BJ (cell line): Measurements from ENCODE around the gene PARP6. TPM values are rescaled to one million over a fixed set of nuclear protein-coding genes. Genes with fewer than 3 reads are reported as not detected.

Experiments used
- CTCF ChIA-PET: fragments of 350-600 bp; formaldehyde crosslinking; extraction: SDS; loops from one replicate; lab custom pipeline; 2021; ENCODE audit warnings: antibody characterized with exemption, inconsistent platforms; lab: Yijun Ruan, JAX
- POLR2A ChIA-PET: fragments of 300-600 bp; sonication (Branson Sonifier 250); formaldehyde crosslinking; extraction: SDS; loops from one replicate; lab custom pipeline; 2021; ENCODE audit warnings: antibody characterized with exemption; lab: Charles Lee
- DNase-seq: peaks from one replicate; pipeline ENCODE4 v3.0.0-alpha.2; 2011; ENCODE audit warnings: low read depth
- H3K27me3 ChIP-seq: 2 replicates; pipeline ENCODE4 v1.6.0; 2011; ENCODE audit warnings: low read length; ENCODE audit not compliant: control insufficient read depth, insufficient read depth
- H3K36me3 ChIP-seq: 2 replicates; pipeline ENCODE4 v1.5.1; 2011; ENCODE audit warnings: low read length; ENCODE audit not compliant: control insufficient read depth, insufficient read depth
- H3K4me3 ChIP-seq: 2 replicates; pipeline ENCODE4 v1.5.1; 2011; ENCODE audit warnings: low read depth, mild to moderate bottlenecking, control low read depth, low read length
- polyA plus RNA-seq: library from polyadenylated mRNA; depleted of rRNA; stranded (reverse); fragments of >200 nt; gene quantifications from 2 replicates; pipeline ENCODE4 v1.2.3, GENCODE V29; 2011
- TF ChIP-seq, protein P1 (sequence below): IDR thresholded peaks from 2 replicates; pipeline ENCODE4 v1.5.1; 2011; ENCODE audit warnings: low read depth, mild to moderate bottlenecking, control low read depth, inconsistent platforms, low read length, moderate library complexity; ENCODE audit not compliant: insufficient read depth

Gene PARP6
- polyA plus RNA-seq, 1 experiment = 73.4 TPM

- CTCF ChIA-PET = no interaction called here
- no peak for DNase-seq
- TF ChIP-seq, protein P1, sequence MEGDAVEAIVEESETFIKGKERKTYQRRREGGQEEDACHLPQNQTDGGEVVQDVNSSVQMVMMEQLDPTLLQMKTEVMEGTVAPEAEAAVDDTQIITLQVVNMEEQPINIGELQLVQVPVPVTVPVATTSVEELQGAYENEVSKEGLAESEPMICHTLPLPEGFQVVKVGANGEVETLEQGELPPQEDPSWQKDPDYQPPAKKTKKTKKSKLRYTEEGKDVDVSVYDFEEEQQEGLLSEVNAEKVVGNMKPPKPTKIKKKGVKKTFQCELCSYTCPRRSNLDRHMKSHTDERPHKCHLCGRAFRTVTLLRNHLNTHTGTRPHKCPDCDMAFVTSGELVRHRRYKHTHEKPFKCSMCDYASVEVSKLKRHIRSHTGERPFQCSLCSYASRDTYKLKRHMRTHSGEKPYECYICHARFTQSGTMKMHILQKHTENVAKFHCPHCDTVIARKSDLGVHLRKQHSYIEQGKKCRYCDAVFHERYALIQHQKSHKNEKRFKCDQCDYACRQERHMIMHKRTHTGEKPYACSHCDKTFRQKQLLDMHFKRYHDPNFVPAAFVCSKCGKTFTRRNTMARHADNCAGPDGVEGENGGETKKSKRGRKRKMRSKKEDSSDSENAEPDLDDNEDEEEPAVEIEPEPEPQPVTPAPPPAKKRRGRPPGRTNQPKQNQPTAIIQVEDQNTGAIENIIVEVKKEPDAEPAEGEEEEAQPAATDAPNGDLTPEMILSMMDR = no peak
- no peaks in the 10 kb centered on the region for H3K36me3 ChIP-seq
- POLR2A ChIA-PET = no interaction called here
- no peaks in the 10 kb centered on the region; the same call in 1 of the 2 replicates for H3K27me3 ChIP-seq
- H3K4me3 ChIP-seq = no peak overlapping the region
These were observed 33.9 kb upstream of the PARP6 start for GRCh38 chr15:72306211-72306785.

DNA sequence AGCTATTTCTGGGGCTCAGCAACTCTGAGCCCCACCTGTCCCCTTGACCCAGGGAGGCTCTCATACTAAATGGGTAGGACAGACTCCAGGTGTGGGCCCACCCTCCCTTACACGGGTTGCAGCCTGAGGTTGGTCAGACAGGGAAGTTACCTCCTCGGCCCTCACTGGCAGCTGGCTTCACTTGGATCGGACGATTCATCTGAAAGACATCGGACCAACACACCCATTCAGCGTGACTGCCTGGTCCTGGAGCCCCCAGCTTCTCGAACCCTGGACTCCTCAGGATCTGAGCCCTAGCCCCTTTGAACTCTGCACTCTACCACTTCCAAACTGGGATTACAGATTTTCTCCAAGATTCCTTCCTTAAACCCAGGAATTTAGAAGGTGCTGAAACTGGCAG, 32.2 kb upstream of the PARP6 start:
- DNase-seq = no peak
- POLR2A ChIA-PET = no interaction called here
- H3K36me3 ChIP-seq = no peaks in the 10 kb centered on the region
- H3K4me3 ChIP-seq = no peak overlapping the region
- TF ChIP-seq, protein P1 = no peak
- H3K27me3 ChIP-seq = no peaks in the 10 kb centered on the region; the same call in 1 of the 2 replicates
- CTCF ChIA-PET = interaction anchor here (1.2 to 1.6 kb wide), 2 partner anchors 8 to 366 kb away, joined by 3 to 12 read pairs; no protein-coding TSS in a partner anchor

- POLR2A ChIA-PET = no interaction called here
- no peak overlapping the region for H3K4me3 ChIP-seq
- DNase-seq = no peak
- H3K27me3 ChIP-seq = no peaks in the 10 kb centered on the region
- H3K36me3 ChIP-seq = no peaks in the 10 kb centered on the region
- CTCF ChIA-PET = interaction anchor here (1.3 kb wide), 1 partner anchor 10 kb away, joined by 5 read pairs; no protein-coding TSS in a partner anchor
- TF ChIP-seq, protein P1 = no peak
These were observed 30.6 kb upstream of the PARP6 start for GRCh38 chr15:72302955-72303354.

- H3K36me3 ChIP-seq = no peaks in the 10 kb centered on the region
- ChIA-PET CTCF (no interaction called here), POLR2A (no interaction called here)
- no peak for DNase-seq
- peaks cover 3% of the 10 kb centered on the region; the same call in 1 of the 2 replicates for H3K27me3 ChIP-seq
- H3K4me3 ChIP-seq = no peak overlapping the region
- TF ChIP-seq, protein P1 = no peak
These were observed 17.4 kb upstream of the PARP6 start for GRCh38 chr15:72289597-72290325.

- Histone ChIP-seq H3K27me3 (peaks cover 3% of the 10 kb centered on the region; the same call in 1 of the 2 replicates), H3K36me3 (no peaks in the 10 kb centered on the region), H3K4me3 (no peak overlapping the region)
- ChIA-PET CTCF (no interaction called here), POLR2A (no interaction called here)
- TF ChIP-seq, protein P1 = no peak
- DNase-seq = no peak
These were observed 16.6 kb upstream of the PARP6 start for GRCh38 chr15:72288796-72289596.
